ENCODE measurements around the gene MED12L.
"Not testable (repeated sequence)": the region's sequence is repeated elsewhere in the genome, so short reads cannot be mapped to it uniquely, and the experiment has no call there.

The MED12L gene

DNA sequence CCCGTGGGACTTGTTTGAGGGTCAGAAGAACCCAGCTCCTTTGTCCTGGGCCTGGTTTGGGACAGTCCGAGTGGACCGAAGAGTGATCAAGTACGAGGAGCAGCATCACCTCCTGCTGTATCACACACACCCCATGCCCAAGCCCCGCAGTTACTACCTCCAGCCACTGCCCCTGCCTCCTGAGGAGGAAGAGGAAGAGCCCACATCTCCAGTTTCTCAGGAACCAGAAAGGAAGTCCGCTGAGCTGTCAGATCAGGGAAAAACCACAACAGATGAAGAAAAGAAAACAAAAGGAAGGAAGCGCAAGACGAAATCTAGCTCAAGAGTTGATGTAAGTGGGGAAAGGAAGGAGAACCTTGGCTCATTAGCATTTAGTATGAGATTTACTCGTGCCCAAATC, 302.4 kb downstream of the MED12L start:
- no peak for DNase-seq

DNA sequence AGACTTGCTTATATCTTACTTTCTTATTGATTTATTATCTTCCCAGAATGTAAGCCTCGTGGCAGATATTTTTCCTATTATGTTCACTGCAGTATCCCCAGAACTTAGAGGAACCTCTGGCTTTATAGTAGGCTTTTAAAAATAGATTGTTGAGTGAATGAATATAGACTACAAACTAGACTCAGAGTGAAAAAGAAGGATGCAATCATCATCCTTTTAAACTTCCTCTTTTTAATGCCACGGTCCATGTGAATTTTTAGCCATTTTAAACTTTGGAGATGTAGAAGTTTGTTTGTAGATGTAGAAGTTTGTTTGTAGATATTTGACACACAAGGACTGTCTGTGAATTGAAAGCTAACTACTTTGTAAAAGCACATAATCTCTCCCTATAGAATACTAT, 306.3 kb downstream of the MED12L start:
- no peak for DNase-seq

DNA sequence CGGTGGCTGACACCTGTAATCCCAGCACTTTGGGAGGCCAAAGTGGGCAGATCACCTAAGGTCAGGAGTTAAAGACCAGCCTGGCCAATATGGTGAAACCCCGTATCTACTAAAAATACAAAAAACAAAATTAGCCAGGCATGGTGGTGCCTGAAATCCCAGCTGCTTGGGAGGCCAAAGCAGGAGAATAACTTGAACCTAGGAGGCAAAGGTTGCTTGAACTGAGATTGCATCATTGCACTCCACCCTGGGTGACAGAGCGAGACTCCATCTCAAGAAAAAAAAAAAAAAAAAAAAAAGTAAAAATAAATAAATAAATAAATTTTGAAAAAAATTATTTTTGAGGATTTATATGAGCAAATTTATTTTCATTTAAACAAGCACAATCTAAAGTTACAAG, 306.7 kb downstream of the MED12L start:
- DNase-seq = not testable (repeated sequence)

DNA sequence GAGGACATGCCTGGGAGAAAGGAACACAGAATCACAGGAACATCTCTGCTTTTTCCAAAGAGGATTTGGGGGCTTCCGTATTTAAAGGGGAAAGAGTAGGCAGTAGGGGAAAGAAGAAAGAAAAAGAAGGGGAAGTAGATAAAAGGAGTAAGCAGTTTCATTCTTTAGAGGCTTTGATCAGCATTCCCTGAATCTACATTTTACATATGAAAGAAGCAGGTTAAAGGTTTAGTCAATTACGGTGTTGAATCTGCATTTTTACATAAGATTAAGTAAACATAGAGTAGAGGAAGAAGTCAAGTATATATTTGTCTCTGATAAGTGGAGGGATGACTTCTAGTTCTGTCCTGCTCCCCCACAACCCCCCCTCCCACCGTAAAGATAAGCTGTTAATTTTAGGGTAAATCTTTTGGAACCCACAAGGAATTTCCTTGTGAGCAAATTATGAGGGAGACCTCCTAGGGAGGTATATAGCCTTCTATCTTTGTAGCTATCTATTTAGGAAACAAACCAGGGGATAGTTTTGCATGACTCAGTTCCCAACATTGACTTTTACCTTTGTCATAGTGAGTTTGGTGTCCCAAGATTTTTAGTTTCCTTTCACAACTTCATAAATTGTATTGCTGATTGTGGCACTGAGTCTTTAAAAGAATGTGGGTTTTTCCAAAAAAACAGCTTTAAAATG, 307.8 kb downstream of the MED12L start:
- no peak for DNase-seq

DNA sequence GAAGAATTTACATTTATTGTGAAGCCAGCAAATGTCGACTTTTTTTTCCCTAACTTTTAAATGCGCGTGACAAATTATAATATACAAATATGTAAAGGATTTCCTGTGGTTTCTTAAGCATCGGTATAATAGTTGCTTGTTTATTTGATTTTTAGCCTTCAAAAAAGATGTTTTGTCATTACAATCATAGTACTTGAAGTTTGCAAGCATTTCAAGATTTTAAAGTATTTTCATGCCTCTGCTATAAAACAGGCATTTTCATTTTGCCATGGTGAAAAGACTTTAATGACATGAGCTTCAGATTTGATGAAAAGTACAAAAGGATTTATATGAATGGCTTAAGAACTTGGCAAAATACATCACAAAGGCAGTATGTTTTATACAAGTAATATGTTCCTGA, 308.5 kb downstream of the MED12L start:
- no peak for DNase-seq

DNA sequence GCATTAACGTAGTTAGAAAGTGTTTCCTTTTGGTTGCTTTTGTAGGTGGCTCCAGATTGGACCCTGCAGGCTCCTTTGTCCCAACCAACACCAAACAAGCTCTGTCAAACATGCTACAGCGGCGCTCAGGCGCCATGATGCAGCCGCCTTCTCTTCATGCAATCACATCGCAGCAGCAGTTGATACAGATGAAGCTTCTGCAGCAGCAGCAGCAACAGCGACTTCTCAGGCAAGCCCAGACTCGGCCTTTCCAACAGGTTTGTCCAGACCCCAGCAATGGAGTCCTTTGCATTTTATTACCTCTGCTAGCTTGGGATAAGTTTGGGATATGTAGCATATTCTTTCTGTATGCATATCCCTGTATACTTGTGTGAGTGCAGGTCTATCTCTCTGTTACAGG, 309.1 kb downstream of the MED12L start:
- no peak for DNase-seq

DNA sequence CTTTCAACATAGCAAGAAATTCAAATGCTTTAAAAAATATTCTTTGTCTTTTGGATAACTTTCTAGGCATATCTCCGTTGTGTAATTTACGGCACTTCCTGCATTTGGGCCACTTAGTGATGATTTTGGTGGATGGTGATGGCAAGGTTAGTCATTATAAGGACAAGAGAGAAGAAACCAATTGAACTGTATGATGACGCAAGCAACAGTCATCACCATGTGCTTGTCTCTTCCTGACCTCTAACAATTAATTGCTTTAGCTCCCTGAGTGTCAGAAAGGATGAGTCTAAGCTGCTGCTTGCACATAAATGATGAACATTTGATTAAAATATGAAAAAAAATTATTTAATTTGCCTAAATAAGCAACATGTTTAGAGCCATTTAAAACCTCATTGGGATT, 310.3 kb downstream of the MED12L start:
- no peak for DNase-seq

DNA sequence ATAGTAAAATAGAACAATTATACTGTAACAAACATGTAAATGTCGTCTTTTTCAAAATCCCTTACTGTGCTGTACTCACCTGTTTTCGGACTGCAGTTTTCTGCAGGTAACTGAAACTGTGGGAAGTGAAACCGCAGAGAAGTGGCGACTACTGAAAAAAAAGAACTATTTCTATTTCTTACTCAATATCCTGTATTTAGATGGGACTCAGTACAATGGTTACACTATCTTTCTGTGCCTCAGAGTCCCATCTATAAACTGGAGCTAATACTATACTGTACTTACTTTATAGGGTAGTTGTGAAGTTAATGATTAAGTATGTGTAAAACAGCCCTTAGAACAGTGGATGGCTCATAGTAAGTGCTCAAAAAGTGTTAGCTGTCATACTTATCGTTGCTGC, 313.4 kb downstream of the MED12L start:
- no peak for DNase-seq

DNA sequence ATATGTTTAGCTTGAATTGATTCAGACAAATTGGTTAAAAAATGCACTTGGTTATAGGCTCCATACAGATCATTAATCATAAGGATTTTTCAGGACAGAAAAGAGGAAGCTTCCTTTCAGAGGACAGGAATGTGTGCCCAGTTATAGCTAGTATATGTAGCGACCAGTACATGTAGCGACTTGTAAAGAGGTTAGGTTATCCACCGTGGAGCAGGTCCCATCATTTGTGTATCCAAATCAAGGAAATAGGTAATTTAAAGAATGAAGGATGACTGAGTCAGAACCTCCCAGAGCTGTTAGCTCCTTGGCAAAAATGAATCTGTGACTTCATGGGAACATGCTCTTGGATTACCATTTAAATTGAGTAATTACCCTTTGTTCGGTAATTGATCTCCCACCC, 314.9 kb downstream of the MED12L start:
- no peak for DNase-seq

DNA sequence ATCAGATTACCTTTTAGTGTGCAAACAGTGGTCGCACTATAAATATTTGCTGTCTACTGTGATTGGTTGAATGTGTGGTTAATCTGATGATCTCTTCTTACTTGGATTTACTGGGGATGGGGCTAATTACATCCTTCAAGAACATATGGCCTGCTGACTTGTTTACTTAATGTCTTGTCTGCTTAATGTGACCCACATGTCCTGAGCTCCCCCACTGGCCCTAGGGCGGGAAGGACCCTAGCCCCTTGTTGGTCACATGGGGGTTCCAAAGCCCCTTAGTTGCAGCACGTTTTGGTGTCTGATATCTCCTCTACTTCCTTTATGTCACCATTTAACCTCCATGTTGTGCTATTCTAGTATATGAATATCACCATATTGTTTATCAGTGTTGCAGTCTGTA, 316.9 kb downstream of the MED12L start:
- DNase-seq = no peak

DNA sequence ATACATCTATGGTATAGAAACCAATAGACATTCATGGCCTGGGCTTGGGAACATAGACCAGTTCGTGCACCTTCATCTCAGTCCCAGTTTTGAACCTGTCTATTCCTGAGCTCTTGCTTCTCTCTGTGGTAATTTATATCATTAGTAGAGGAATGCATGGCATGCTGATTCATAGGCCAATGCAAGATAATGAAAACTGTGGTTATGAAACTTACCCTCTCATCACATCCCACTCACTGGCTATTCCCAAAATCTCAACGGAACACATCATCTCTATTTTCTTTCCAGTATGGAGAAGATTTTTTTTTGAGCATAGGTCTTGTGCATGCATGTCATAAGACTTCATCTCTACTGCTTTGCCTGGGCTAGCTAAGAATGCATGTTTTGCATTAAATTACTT, 317.8 kb downstream of the MED12L start:
- DNase-seq = no peak

DNA sequence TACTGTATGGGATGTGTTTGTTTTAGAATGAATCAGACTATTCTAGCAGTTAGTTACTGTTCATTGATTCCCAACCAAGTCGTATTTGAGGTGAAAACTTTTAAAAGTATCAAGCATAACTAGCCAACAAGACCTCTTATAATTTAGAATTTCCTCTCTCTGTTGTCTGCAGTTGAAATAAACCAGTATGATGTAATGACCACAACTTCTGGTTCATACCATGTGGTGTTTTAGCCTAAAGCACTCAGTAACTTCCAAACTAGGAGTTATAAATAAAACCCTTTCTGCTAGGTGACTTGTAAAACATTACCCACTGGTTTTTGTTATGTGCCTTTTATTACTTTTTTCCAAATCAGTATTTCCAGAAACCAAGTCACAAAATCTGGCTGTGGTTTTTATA, 318.9 kb downstream of the MED12L start:
- DNase-seq = peak; percentile 11

DNA sequence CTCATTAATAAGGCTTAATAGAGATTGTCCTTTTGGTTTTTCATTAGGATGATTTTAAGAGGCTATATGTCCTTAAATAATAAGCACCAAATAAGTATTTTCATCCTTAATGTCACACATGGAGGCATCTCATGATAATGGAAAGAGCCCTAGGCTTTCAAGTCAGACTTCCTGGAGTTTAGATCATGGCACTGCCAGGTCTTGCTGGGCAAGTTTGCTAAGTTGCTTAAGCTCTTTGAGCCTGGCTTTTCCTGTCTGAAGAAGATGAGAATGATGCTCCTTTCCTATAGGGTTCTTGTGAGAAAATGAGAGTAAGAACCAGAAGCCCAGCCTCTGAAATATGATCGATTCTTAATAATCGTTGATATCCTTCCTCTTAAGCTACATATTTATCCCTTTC, 322.5 kb downstream of the MED12L start:
- no peak for DNase-seq

DNA sequence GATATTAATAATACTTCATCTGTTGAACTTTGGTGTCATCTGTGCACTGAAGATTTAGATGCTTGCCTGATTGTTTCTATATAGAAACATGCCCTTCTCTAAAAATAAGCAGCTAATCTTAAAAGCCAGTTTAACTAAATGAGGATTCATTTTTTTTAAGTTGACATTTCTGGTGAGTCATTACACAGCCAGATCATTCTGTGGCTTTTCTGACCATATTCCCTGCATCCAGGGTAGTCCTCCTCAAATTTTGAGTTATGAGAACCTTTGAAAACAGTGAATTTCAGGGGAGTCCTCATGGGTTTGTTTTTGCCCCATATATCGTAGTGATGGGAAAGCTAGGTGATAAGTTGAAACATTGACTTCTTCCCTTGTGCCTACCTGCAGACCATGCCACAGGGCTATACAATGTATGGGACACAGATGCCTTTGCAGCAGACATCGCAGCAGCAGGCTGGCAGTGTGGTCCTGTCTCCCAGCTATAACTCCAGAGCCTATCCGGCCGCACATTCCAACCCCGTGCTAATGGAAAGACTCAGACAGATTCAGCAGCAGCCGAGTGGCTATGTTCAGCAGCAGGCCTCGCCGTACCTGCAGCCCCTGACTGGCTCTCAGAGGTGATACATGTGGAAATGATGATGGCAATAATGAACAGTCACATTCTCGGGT, 325.6 kb downstream of the MED12L start:
- no peak for DNase-seq

DNA sequence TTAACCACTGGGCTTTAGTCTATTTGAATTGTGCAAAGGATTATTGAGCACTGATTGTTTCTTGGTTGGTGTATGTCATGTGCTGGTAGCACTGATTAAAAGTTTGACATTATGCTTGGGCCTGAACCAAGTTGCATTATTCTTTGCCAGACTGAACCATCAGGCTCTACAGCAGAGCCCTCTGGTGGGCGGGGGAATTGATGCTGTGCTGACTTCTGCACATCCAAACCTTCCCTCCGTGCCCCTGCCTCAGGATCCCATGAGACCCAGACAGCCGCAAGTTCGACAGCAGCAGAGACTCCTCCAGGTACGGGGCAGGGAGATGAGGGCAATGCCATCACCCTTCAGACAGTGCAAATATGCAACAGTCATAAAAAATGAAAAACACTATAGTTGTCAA, 327.5 kb downstream of the MED12L start:
- DNase-seq = no peak

DNA sequence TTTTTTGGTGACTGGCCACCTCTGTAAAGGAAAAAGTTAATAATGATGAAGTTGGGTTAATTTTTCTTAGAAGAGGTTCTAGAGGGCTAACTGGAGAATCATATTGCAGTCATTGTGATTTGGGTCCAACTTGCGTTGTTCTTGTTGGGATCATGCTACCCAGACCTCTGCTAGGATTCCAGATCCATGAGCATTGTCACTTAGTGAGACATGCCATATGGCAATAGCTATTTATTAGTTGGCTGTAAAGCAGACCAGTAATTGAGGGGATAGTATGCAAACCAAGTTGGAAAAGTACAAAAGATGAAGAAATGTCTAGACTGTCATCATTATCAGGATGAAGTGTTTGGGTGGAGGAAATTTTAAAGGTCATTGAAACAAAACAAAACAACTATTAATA, 329.8 kb downstream of the MED12L start:
- no peak for DNase-seq

DNA sequence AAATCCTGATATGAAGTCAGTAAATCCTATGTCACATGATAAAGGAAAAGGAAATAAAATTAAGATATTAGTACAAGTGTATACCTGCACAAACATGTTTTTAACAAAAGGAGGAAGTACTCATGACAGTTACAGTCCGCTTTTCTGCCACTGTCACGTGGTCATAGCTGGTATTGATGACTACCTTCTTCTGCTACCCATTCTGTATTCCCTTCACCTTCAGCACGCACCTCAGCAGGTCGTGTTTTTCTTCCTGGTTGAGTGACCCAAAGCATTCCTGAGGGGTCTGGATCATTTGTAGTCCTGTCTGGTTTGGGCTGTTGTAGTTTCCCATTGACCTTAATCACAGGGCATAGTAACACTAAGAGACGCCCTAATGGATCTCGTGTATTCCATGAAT, 334.3 kb downstream of the MED12L start:
- DNase-seq = no peak

DNA sequence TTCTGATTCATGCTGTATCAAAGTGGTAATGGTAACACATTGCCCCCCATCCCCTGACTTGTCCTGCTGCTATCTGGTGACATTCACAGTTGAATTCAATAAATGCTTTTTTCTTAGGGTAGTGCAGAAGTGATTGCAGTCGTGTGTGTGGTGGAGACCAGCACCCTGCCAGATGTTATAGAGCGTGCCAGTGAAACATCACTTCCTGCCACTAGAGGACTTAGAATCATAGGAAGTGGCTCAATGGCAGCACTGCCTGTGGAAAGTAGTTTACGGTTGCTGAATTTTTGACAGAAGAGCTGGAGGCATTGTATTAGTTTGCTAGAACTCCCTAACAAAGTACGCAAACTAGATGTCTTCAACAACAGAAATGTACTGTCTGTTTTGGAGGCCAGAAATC, 336.5 kb downstream of the MED12L start:
- no peak for DNase-seq

DNA sequence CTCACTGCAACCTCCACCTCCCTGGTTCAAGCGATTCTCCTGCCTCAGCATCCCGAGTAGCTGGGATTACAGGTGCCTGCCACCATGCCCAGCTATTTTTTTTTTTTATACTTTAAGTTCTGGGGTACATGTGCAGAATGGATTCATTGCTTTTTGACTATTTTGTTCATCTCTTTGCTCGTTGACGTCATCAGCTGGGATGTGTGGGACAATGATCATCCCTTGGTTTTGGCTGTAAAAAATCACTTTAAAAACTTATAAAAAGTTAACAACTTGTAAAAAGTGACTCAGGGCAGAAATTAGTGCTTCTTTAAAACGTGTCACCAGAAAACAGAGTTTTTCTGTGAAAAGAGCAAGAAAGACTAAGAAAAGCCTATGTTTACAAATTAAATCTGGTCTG, 337.6 kb downstream of the MED12L start:
- no peak for DNase-seq

DNA sequence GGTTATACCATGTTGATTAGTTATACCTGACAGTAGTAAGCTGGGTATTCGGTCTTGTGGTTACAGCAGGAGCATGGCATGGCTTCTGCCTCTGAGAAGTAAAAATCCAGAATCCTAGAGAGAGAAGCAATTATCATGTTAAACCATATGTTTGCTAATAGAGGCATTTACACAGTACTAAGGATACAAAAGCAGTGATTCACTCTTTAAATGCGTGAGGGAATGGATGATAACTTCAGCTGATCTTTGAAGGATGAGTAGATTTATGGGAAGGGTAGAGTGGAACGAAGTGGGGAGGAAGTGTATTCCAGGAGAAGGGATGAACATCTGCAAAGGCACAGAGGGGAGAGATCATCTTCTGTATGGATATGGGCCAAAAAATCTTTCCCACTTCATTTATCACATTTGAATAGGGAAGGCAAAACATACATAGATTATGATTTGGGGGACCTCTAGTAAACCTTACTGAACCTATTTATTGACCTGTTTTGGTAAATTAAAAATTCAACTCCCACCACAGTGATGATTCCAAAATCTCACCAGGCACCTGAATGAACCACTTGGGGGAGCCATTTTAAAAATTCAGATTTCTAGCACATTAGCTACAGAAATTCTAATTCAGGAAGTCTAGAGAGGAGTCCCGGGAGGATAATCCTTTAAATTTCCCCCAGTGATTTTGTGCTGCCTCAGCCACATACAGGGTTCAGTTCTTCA, 340.3 kb downstream of the MED12L start:
- no peak for DNase-seq

DNA sequence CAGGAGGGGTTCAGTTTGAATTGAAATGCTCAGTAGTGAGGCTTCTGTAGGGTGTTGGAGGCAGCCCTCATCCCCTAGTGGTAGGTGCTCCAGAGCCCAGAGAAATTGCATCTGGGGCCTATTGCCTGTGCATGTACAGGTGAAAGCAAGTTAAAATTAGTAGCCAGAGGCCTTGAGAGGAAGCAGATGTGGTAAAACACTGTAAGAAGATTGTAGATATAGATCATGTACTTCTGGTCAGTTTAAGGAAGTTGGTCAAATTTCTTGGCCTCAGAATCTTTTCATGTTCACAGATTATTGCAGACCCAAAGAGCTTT, 340.8 kb downstream of the MED12L start:
- no peak for DNase-seq

DNA sequence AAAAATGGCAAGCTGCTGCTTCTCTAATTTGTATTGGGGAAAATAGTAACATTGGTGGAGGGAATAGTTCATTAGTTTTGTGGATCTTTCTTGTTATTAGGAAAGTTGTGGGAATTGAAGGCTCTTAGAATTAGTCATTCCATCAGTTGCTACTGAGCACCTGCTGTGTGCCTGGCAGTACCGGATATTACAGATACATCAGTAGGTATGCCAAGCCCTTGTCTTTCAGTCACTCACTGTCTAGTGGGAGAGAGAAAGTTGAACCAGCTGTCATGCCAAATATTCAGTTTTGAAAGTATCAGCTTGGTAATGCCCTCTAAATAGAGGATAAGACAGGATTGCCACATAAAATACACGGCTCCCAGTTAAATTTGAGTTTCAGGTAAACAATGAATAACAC, 342.9 kb downstream of the MED12L start:
- DNase-seq = no peak

DNA sequence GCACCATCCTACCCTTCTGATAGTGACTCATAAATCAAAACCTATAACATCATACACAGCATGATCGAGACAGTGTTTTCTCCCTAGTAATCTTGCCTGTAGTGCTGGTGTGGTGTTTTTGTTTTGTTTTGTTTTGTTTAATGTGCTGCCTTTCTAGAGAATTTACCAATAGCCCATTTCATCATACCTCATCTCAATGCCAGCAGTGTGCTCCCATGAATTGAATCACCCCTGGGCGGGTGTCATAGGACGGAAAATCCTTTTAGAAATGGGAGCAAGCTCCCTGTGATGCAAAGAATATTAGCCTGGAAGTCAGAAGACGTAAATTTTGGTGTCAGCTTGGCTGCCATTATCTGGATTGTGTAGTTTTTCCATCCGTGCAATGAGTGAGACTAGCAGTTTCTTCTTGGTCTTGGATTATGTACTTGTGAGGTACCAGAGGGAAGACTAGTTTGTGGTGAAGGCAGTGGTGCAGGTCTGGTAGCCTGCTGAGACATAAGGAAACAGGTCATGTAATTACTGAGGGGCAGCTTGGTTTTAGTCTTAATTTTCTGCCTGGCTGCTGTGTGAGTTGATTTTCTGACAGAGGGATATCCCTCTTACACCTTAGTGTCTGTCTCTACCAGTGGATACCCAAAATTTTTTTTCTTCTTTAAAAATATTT, 345.5 kb downstream of the MED12L start:
- no peak for DNase-seq

DNA sequence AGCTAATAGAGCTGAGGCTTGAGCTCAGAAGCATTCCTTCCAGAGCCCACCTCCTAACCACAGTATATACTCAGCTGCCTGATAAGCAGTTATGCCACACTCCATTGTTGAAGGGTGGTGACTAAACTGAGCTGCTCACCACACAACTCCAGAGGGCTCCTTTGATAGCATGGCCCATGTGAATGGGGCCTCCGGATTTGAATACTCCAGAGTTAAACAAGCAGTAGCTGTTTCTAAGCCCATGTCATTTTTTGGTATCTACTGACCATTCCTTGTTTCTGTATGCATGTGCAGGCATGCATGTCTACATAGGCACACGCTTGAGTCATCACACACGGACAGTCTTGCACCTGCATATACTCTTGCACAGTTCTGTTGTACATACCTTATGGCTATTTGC, 346.5 kb downstream of the MED12L start:
- DNase-seq = no peak
